Measurements from ENCODE around the gene LRRTM1.

GRCh38 chr2:80348078-80348477, 43.5 kb upstream of the LRRTM1 start:
- TF ChIP-seq, protein P1, sequence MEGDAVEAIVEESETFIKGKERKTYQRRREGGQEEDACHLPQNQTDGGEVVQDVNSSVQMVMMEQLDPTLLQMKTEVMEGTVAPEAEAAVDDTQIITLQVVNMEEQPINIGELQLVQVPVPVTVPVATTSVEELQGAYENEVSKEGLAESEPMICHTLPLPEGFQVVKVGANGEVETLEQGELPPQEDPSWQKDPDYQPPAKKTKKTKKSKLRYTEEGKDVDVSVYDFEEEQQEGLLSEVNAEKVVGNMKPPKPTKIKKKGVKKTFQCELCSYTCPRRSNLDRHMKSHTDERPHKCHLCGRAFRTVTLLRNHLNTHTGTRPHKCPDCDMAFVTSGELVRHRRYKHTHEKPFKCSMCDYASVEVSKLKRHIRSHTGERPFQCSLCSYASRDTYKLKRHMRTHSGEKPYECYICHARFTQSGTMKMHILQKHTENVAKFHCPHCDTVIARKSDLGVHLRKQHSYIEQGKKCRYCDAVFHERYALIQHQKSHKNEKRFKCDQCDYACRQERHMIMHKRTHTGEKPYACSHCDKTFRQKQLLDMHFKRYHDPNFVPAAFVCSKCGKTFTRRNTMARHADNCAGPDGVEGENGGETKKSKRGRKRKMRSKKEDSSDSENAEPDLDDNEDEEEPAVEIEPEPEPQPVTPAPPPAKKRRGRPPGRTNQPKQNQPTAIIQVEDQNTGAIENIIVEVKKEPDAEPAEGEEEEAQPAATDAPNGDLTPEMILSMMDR (IDR thresholded peaks at IDR 0.05): no peak
- TF ChIP-seq EP300 (IDR thresholded peaks at IDR 0.05) (no peak), POLR2A (IDR thresholded peaks at IDR 0.05; ENCODE audit: low read depth) (no peak)

Data from esophagus muscularis mucosa (tissue), 4 donors.